Panc1 (cell line): ENCODE results near the gene ZNF783. TPM values are rescaled to one million over a fixed set of nuclear protein-coding genes. Genes with fewer than 3 reads are reported as not detected.

Experiments used
- ATAC-seq: fragments of 200-7000 bp; cut with Tn5 transposase; 2 replicates; pipeline ENCODE4 v1.9.1; 2020; ENCODE audit warnings: mild to moderate bottlenecking, moderate library complexity
- BruUV-seq: library from RNA; stranded (reverse); fragments of 400-500 nt; replicated peaks from 2 replicates; lab custom pipeline; 2021; lab: Mats Ljungman, UMichigan
- CTCF ChIA-PET: fragments of 300-600 bp; sonication (Branson Sonifier 250); formaldehyde crosslinking; loops from one replicate; lab custom pipeline; 2022; ENCODE audit warnings: antibody characterized with exemption; lab: Charles Lee
- POLR2A ChIA-PET: fragments of 300-600 bp; sonication (Branson Sonifier 250); formaldehyde crosslinking; loops from one replicate; lab custom pipeline; 2022; ENCODE audit warnings: antibody characterized with exemption; lab: Charles Lee
- DNase-seq: peaks from one replicate; pipeline ENCODE4 v3.0.0-alpha.2; 2010; ENCODE audit warnings: low read depth, low spot score
- H3K27ac ChIP-seq: 2 replicates; pipeline ENCODE4 v1.5.1; 2011; ENCODE audit warnings: mild to moderate bottlenecking, low read length, inconsistent platforms
- H3K27me3 ChIP-seq: fragments of 200-500 bp; sonication (Bioruptor generic); 2 replicates; pipeline ENCODE4 v1.6.0; 2014; ENCODE audit warnings: low read length, inconsistent platforms; ENCODE audit not compliant: control insufficient read depth, insufficient read depth
- H3K36me3 ChIP-seq: fragments of 200-500 bp; sonication (Bioruptor generic); 2 replicates; pipeline ENCODE4 v1.5.1; 2014; ENCODE audit warnings: inconsistent platforms, mild to moderate bottlenecking, low read length, moderate library complexity; ENCODE audit not compliant: control insufficient read depth, insufficient read depth
- H3K4me1 ChIP-seq: 2 replicates; pipeline ENCODE4 v1.5.1; 2011; ENCODE audit warnings: inconsistent platforms, mild to moderate bottlenecking, low read length, moderate library complexity; ENCODE audit not compliant: control insufficient read depth, insufficient read depth
- H3K4me3 ChIP-seq, 2 experiments: 2 replicates each; pipeline ENCODE4 v1.5.1; 2011 to 2012; ENCODE audit warnings: low read depth in 2 of 2, low read length in 2 of 2, mild to moderate bottlenecking in 2 of 2, inconsistent platforms in 1 of 2, moderate library complexity in 1 of 2
- H3K9me3 ChIP-seq: fragments of 200-500 bp; sonication (Bioruptor generic); 2 replicates; pipeline ENCODE4 v1.5.1; 2014; ENCODE audit warnings: low read depth, mild to moderate bottlenecking, inconsistent platforms, low read length, moderate library complexity; ENCODE audit not compliant: control insufficient read depth, insufficient read depth
- CTCF ChIP-seq: fragments of 450-650 bp; IDR thresholded peaks from 2 replicates; pipeline ENCODE4 v1.5.1; 2017; ENCODE audit warnings: mild to moderate bottlenecking
- POLR2AphosphoS5 ChIP-seq: IDR thresholded peaks from 2 replicates; pipeline ENCODE4 v1.6.1; 2012; ENCODE audit warnings: mild to moderate bottlenecking, low read depth, low read length, moderate library complexity
- REST ChIP-seq, 2 experiments: IDR thresholded peaks; 2 replicates each; pipeline ENCODE4 v1.6.1; 2011 to 2012; ENCODE audit warnings: low read depth in 2 of 2, control low read depth in 1 of 2, low read length in 1 of 2, mild to moderate bottlenecking in 1 of 2, moderate library complexity in 1 of 2; ENCODE audit not compliant: insufficient read depth in 1 of 2
- SIN3A ChIP-seq: IDR thresholded peaks from 2 replicates; pipeline ENCODE4 v1.6.1; 2012; ENCODE audit warnings: low read depth, mild to moderate bottlenecking, low read length, moderate library complexity, borderline replicate concordance; ENCODE audit not compliant: insufficient read depth
- TCF7L2 ChIP-seq: IDR thresholded peaks from 2 replicates; pipeline ENCODE4 v1.6.1; 2011; ENCODE audit warnings: mild to moderate bottlenecking, low read depth, low read length, inconsistent platforms
- in situ Hi-C: cut with HindIII; loops from 2 replicates; pipeline ENCODE4 v1.10.0; 2016; ENCODE audit warnings: low sequenced_read_pairs, low pct_unique_long_range_greater_than_20kb
- intact Hi-C: fragments of 100-400 bp; cut with micrococcal nuclease; formaldehyde crosslinking; loops from one replicate; pipeline ENCODE4 v1.10.0; 2022; ENCODE audit not compliant: unreplicated experiment
- total RNA-seq: library from RNA; stranded (reverse); gene quantifications from one replicate; pipeline ENCODE4 v1.2.1, GENCODE V29; 2021; ENCODE audit not compliant: unreplicated experiment

Gene ZNF783
- total RNA-seq, 1 experiment from 2014 or later = 16.6 TPM

GRCh38 chr7:149238051-149238450 is 23.9 kb upstream of the ZNF783 start:
- DNase-seq = no peak
- no peak for ATAC-seq
- ChIA-PET CTCF (no interaction called here), POLR2A (no interaction called here)
- no peaks in the 10 kb centered on the region; the same call in 1 of the 2 replicates for H3K36me3 ChIP-seq
- BruUV-seq = no TSS peak
- intact Hi-C loops = no loop called here
- in situ Hi-C loops = no loop called here
- no peaks in the 10 kb centered on the region for H3K4me1 ChIP-seq
- no peaks in the 10 kb centered on the region; the same call in 1 of the 2 replicates for H3K27me3 ChIP-seq
- TF ChIP-seq SIN3A (no peak), TCF7L2 (no peak), CTCF (no peak), POLR2AphosphoS5 (no peak), REST (IDR thresholded peaks at IDR 0.05; ENCODE audit: insufficient read depth in 1 of 2, low read depth in 2 of 2, low read length in 1 of 2) (no peak)
- H3K27ac ChIP-seq = no peak overlapping the region
- H3K9me3 ChIP-seq = peaks cover 8% of the 10 kb centered on the region
- no peak overlapping the region for H3K4me3 ChIP-seq

GRCh38 chr7:149239345-149240143 is 22.5 kb upstream of the ZNF783 start, which contains the start of gene ZNF212:
Gene ZNF212 (plus strand): TSS chr7:149239651. CDS start chr7:149239779, 128 bp downstream.
- TF ChIP-seq REST (IDR thresholded peaks at IDR 0.05; ENCODE audit: insufficient read depth in 1 of 2, low read depth in 2 of 2, low read length in 1 of 2) (no peak), POLR2AphosphoS5 (peak; percentile 36; the same call in 1 of the 2 replicates), CTCF (peak; percentile 98), SIN3A (peak; percentile 83; the same call in 1 of the 2 replicates), TCF7L2 (no peak)
- no peaks in the 10 kb centered on the region for H3K4me1 ChIP-seq
- no TSS peak for BruUV-seq
- DNase-seq (peak; percentile 77), ATAC-seq (peak; percentile 100)
- in situ Hi-C loops = no loop called here
- ChIA-PET CTCF (no interaction called here), POLR2A (no interaction called here)
- peak within 1 kb of the TSS; percentile 79 for H3K27ac ChIP-seq
- no peaks in the 10 kb centered on the region; the same call in 1 of the 2 replicates for H3K36me3 ChIP-seq
- H3K9me3 ChIP-seq = peaks cover 8% of the 10 kb centered on the region
- intact Hi-C loops = no loop called here
- H3K27me3 ChIP-seq = no peaks in the 10 kb centered on the region; the same call in 1 of the 2 replicates
- H3K4me3 ChIP-seq = peak within 1 kb of the TSS; percentile 92 to 97
